CD4-positive, alpha-beta T cell (primary cell): ENCODE measurements around the gene TTC39B. TPM values are rescaled to one million over a fixed set of nuclear protein-coding genes. Genes with fewer than 3 reads are reported as not detected.

Source experiments
- ATAC-seq: fragments of 200-7000 bp; cut with Tn5 transposase; one replicate; pipeline ENCODE4 v1.10.0; 2022; ENCODE audit warnings: mild to moderate bottlenecking; ENCODE audit not compliant: poor library complexity
- CTCF ChIA-PET: fragments of 350-600 bp; sonication (Branson Sonifier 250); formaldehyde crosslinking; loops from one replicate; lab custom pipeline; 2021; ENCODE audit warnings: antibody characterized with exemption, inconsistent platforms; lab: Charles Lee
- POLR2A ChIA-PET: fragments of 350-600 bp; sonication (Branson Sonifier 250); formaldehyde crosslinking; loops from one replicate; lab custom pipeline; 2021; ENCODE audit warnings: antibody characterized with exemption, inconsistent platforms; lab: Charles Lee
- DNase-seq, 14 experiments: peaks; one replicate each; pipeline ENCODE4 v3.0.0-alpha.2; 2013 to 2020; ENCODE audit warnings: mixed read lengths in 2 of 14
- H3K27ac ChIP-seq, 2 donors: one replicate each; pipeline versions ENCODE4 v1.5.1 to v1.7.0; 2013; ENCODE audit warnings: low read length in 2 of 2, low read depth in 1 of 2, mild to moderate bottlenecking in 1 of 2
- H3K27me3 ChIP-seq, 2 experiments: 1 replicate in 1 of 2; 2 replicates in 1 of 2; pipeline versions ENCODE4 v1.6.1 to v1.7.0; 2013; ENCODE audit warnings: low read length in 2 of 2, control low read depth in 1 of 2, mild to moderate bottlenecking in 1 of 2, moderate library complexity in 1 of 2; ENCODE audit not compliant: insufficient read depth in 2 of 2, control insufficient read depth in 1 of 2
- H3K36me3 ChIP-seq: one replicate; pipeline ENCODE4 v1.6.1; 2013; ENCODE audit warnings: low read length, control low read depth; ENCODE audit not compliant: insufficient read depth
- H3K4me1 ChIP-seq: one replicate; pipeline ENCODE4 v1.6.1; 2013; ENCODE audit warnings: low read length, control low read depth; ENCODE audit not compliant: insufficient read depth
- H3K4me3 ChIP-seq: one replicate; pipeline ENCODE4 v1.5.1; 2013; ENCODE audit warnings: mild to moderate bottlenecking, low read length, moderate library complexity
- H3K9me3 ChIP-seq, 2 experiments: 1 replicate in 1 of 2; 2 replicates in 1 of 2; pipeline versions ENCODE4 v1.6.1 to v1.7.0; 2013; ENCODE audit warnings: low read length in 2 of 2, mild to moderate bottlenecking in 2 of 2, control low read depth in 1 of 2, moderate library complexity in 1 of 2; ENCODE audit not compliant: control insufficient read depth in 1 of 2, insufficient read depth in 1 of 2
- H3K27ac Mint-ChIP-seq: one replicate; pipeline ENCODE4 v1.8.0; 2020; ENCODE audit warnings: mixed read lengths
- H3K27me3 Mint-ChIP-seq: one replicate; pipeline ENCODE4 v1.8.0; 2021; ENCODE audit warnings: mixed read lengths
- H3K36me3 Mint-ChIP-seq: one replicate; pipeline ENCODE4 v1.8.0; 2021; ENCODE audit warnings: low read depth, mixed read lengths
- H3K4me1 Mint-ChIP-seq: one replicate; pipeline ENCODE4 v1.8.0; 2021; ENCODE audit warnings: low read depth, mixed read lengths
- H3K4me3 Mint-ChIP-seq: one replicate; pipeline ENCODE4 v1.8.0; 2020; ENCODE audit warnings: mild to moderate bottlenecking, mixed read lengths
- H3K9me3 Mint-ChIP-seq: one replicate; pipeline ENCODE4 v1.8.0; 2020; ENCODE audit warnings: mixed read lengths
- CTCF ChIP-seq: fragments of 200-600 bp; IDR thresholded peaks from one replicate; pipeline ENCODE4 v1.8.0; 2022; ENCODE audit warnings: antibody characterized with exemption, mild to moderate bottlenecking
- intact Hi-C, 2 experiments: fragments of 100-400 bp; cut with DNase I in 1 of 2; cut with micrococcal nuclease in 1 of 2; formaldehyde crosslinking; loops; one replicate each; pipeline versions ENCODE4 v1.15.1 to v1.9.0; 2023 to 2025; cut with DNase I, micrococcal nuclease
- total RNA-seq, 174 experiments: library from RNA in 2 of 174; stranded (reverse) in 2 of 174; gene quantifications; one replicate each; pipeline ENCODE4 v1.2.3 and lab custom pipeline; 2021 to 2026

Gene TTC39B
- total RNA-seq, 2 experiments from 2014 or later, result 37.6 to 43.6 TPM

- Mint-ChIP-seq H3K36me3 (no peaks in the 10 kb centered on the region), H3K27me3 (peaks cover 5% of the 10 kb centered on the region), H3K4me1 (peaks cover 2% of the 10 kb centered on the region), H3K27ac (no peak overlapping the region), H3K9me3 (no peaks in the 10 kb centered on the region), H3K4me3 (no peak overlapping the region)
- H3K36me3 ChIP-seq, result no peaks in the 10 kb centered on the region
- no peak for TF ChIP-seq CTCF
- CTCF ChIA-PET, result no interaction called here
- H3K27me3 ChIP-seq, result no peaks in the 10 kb centered on the region
- H3K27ac ChIP-seq, result no peak overlapping the region
- ATAC-seq (no peak), DNase-seq (no peak)
- H3K4me1 ChIP-seq, result no peaks in the 10 kb centered on the region
- H3K9me3 ChIP-seq, result no peaks in the 10 kb centered on the region
- H3K4me3 ChIP-seq, result no peak overlapping the region
- intact Hi-C loops, result no loop called here
- POLR2A ChIA-PET, result no interaction called here
These were observed 192.0 kb downstream of the TTC39B start for GRCh38 chr9:15115041-15115440.

Other genes with a start within 250 kb of the TTC39B start
- gene SNAPC3, start 115.7 kb upstream of the TTC39B start, total RNA-seq, result 1 to 10 TPM; 3.3 to 4.7 TPM
- gene PSIP1, start 203.8 kb upstream of the TTC39B start, total RNA-seq, result 100 to 1,000 TPM; 127 to 132 TPM
- 1 to 10 TPM in 1 of 2 experiments, under 1 TPM in 1; 0.49 to 1.1 TPM for gene CCDC171, start 245.8 kb upstream of the TTC39B start, total RNA-seq